Right renal pelvis (tissue), 4 donors: ENCODE data around the gene KRABD2.
"Not testable (repeated sequence)": the region's sequence is repeated elsewhere in the genome, so short reads cannot be mapped to it uniquely, and the experiment has no call there.

Source experiments
- DNase-seq, 4 donors: peaks; one replicate each; pipeline ENCODE4 v3.0.0-alpha.2; 2013; ENCODE audit warnings: low read depth in 4 of 4, low spot score in 3 of 4, missing footprints in 1 of 4

The KRABD2 gene

GRCh38 chr17:8365143-8365542 lies 11.4 kb downstream of the KRABD2 start:
- no peak for DNase-seq

- DNase-seq: no peak
These were observed 13.7 kb downstream of the KRABD2 start for GRCh38 chr17:8362651-8363332.

- DNase-seq: no peak
These were observed 15.8 kb downstream of the KRABD2 start for GRCh38 chr17:8360751-8361150.

- DNase-seq: no peak
These were observed 16.2 kb downstream of the KRABD2 start for GRCh38 chr17:8360260-8360659.

- peak in 1 of 4 donors; percentile 18 for DNase-seq
These were observed 16.7 kb downstream of the KRABD2 start for GRCh38 chr17:8359769-8360168.

- no peak for DNase-seq
These were observed 18.6 kb downstream of the KRABD2 start for GRCh38 chr17:8357910-8358309.

- DNase-seq: no peak
These were observed 22.3 kb downstream of the KRABD2 start for GRCh38 chr17:8354236-8354635.

GRCh38 chr17:8353736-8354135 lies 22.8 kb downstream of the KRABD2 start:
- no peak for DNase-seq

- DNase-seq: no peak
These were observed 26.2 kb downstream of the KRABD2 start for GRCh38 chr17:8350339-8350738.

GRCh38 chr17:8347001-8347400 lies 29.5 kb downstream of the KRABD2 start:
- DNase-seq: not testable (repeated sequence)

GRCh38 chr17:8345951-8346665 lies 30.4 kb downstream of the KRABD2 start:
- DNase-seq: no peak

- no peak for DNase-seq
These were observed 31.3 kb downstream of the KRABD2 start for GRCh38 chr17:8345052-8345690.

GRCh38 chr17:8341456-8341855 lies 35.0 kb downstream of the KRABD2 start:
- no peak for DNase-seq

GRCh38 chr17:8339540-8339939 lies 37.0 kb downstream of the KRABD2 start, which contains the start of gene ODF4:
TSS of gene ODF4 (plus strand) at chr17:8339840. CDS start at chr17:8340052, 212 bp downstream.
- DNase-seq: no peak

- DNase-seq: no peak
These were observed 37.8 kb downstream of the KRABD2 start for GRCh38 chr17:8338753-8339140.

- no peak for DNase-seq
These were observed 38.4 kb downstream of the KRABD2 start for GRCh38 chr17:8337802-8338752.

- no peak for DNase-seq
These were observed 43.2 kb downstream of the KRABD2 start for GRCh38 chr17:8333281-8333680.

GRCh38 chr17:8332688-8333087 lies 43.8 kb downstream of the KRABD2 start:
- no peak for DNase-seq

- DNase-seq: no peak
These were observed 44.4 kb downstream of the KRABD2 start for GRCh38 chr17:8332128-8332527.

GRCh38 chr17:8327303-8327649 lies 49.2 kb downstream of the KRABD2 start:
- no peak for DNase-seq
